ENCODE results near the gene PRKCH.
A peak's percentile ranks its signal among the peaks of the same experiment; 100 is the strongest.

PRKCH gene

DNA sequence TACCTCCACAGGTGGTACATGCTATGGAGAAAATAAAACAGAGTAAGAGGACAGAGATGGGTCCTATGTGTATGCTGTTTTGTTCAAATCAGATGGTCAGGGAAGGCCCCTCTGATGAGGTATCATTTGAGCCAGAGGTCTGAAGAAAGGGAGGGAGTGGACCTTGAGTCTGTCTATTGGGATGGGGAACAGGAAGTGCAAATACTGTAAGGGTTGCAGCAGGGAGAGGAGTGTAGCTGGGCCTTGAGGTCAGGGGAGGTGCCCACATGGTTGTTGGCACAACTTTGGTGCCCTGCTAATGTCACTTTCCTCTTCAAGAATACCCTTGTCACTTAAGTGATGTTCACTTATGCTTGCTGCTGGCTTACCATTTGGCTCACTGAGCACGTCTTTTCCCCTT lies 83.3 kb downstream of the PRKCH start:
- no peak for DNase-seq
- H3K9me3 ChIP-seq (ENCODE audit: insufficient read depth, low read length, severe bottlenecking), result no peaks in the 10 kb centered on the region
- H2AFZ ChIP-seq (ENCODE audit: low read depth, low read length), result no peak overlapping the region
- H3K36me3 ChIP-seq (ENCODE audit: insufficient read depth, low read length), result peaks cover 12% of the 10 kb centered on the region; the same call in 1 of the 2 replicates
- ATAC-seq (ENCODE audit: insufficient read depth, low read depth), result no peak
- H4K20me1 ChIP-seq (ENCODE audit: insufficient read depth, low read length), result peaks cover 3% of the 10 kb centered on the region; the same call in 1 of the 2 replicates
- H3K79me2 ChIP-seq (ENCODE audit: insufficient read depth, low read length), result peaks cover 89% of the 10 kb centered on the region
- H3K27me3 ChIP-seq (ENCODE audit: insufficient read depth, low read length, poor library complexity), result no peaks in the 10 kb centered on the region
- H3K27ac ChIP-seq (ENCODE audit: low read length), result peak overlapping the region; percentile 71
- H3K4me3 ChIP-seq (ENCODE audit: low read depth in 1 of 2, low read length in 2 of 2), result no peak overlapping the region
- no peak overlapping the region for H3K9ac ChIP-seq (ENCODE audit: low read depth, low read length)
- H3K4me2 ChIP-seq (ENCODE audit: insufficient read depth, low read length), result no peak overlapping the region
- TF ChIP-seq, protein P1, sequence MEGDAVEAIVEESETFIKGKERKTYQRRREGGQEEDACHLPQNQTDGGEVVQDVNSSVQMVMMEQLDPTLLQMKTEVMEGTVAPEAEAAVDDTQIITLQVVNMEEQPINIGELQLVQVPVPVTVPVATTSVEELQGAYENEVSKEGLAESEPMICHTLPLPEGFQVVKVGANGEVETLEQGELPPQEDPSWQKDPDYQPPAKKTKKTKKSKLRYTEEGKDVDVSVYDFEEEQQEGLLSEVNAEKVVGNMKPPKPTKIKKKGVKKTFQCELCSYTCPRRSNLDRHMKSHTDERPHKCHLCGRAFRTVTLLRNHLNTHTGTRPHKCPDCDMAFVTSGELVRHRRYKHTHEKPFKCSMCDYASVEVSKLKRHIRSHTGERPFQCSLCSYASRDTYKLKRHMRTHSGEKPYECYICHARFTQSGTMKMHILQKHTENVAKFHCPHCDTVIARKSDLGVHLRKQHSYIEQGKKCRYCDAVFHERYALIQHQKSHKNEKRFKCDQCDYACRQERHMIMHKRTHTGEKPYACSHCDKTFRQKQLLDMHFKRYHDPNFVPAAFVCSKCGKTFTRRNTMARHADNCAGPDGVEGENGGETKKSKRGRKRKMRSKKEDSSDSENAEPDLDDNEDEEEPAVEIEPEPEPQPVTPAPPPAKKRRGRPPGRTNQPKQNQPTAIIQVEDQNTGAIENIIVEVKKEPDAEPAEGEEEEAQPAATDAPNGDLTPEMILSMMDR (IDR thresholded peaks at IDR 0.05; ENCODE audit: borderline replicate concordance, extremely low read depth, low read length, poor library complexity, severe bottlenecking), result no peak
- TF ChIP-seq EZH2 (IDR thresholded peaks at IDR 0.05; ENCODE audit: borderline replicate concordance, low read depth, low read length, severe bottlenecking), result no peak
- peaks cover 88% of the 10 kb centered on the region for H3K4me1 ChIP-seq (ENCODE audit: insufficient read depth, low read length)

DNA sequence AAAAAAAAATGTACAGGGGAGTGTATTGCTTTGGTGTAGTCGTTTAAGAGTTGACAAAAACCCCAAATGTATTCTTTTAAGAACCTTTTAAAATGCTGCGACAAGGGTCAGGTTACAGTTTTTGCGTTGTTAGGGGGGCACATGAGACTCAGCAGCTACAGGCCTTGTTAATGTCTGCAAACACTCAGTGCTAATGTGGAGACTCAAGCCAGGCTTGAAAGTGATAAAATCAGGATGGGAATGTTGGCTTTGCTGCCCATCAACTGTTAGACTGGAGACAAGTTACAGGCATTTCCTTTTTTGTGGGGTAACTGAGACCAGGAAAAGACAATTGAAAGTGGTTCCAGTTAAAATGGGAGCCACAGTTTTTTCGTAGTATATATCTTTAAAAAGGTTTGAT lies 84.8 kb downstream of the PRKCH start:
- ATAC-seq (ENCODE audit: insufficient read depth, low read depth), result peak; percentile 4; the same call in 1 of the 3 replicates
- H2AFZ ChIP-seq (ENCODE audit: low read depth, low read length), result no peak overlapping the region
- TF ChIP-seq, protein P1 (IDR thresholded peaks at IDR 0.05; ENCODE audit: borderline replicate concordance, extremely low read depth, low read length, poor library complexity, severe bottlenecking), result no peak
- TF ChIP-seq EZH2 (IDR thresholded peaks at IDR 0.05; ENCODE audit: borderline replicate concordance, low read depth, low read length, severe bottlenecking), result no peak
- peaks cover 89% of the 10 kb centered on the region for H3K79me2 ChIP-seq (ENCODE audit: insufficient read depth, low read length)
- H3K27me3 ChIP-seq (ENCODE audit: insufficient read depth, low read length, poor library complexity), result no peaks in the 10 kb centered on the region
- H3K4me3 ChIP-seq (ENCODE audit: low read depth in 1 of 2, low read length in 2 of 2), result no peak overlapping the region
- no peak overlapping the region for H3K9ac ChIP-seq (ENCODE audit: low read depth, low read length)
- H3K4me2 ChIP-seq (ENCODE audit: insufficient read depth, low read length), result peak overlapping the region; percentile 37
- H3K36me3 ChIP-seq (ENCODE audit: insufficient read depth, low read length), result peaks cover 28% of the 10 kb centered on the region
- DNase-seq, result no peak
- peak overlapping the region; percentile 64 for H3K27ac ChIP-seq (ENCODE audit: low read length)
- H3K9me3 ChIP-seq (ENCODE audit: insufficient read depth, low read length, severe bottlenecking), result no peaks in the 10 kb centered on the region
- H3K4me1 ChIP-seq (ENCODE audit: insufficient read depth, low read length), result peaks cover 81% of the 10 kb centered on the region
- H4K20me1 ChIP-seq (ENCODE audit: insufficient read depth, low read length), result peaks cover 3% of the 10 kb centered on the region; the same call in 1 of the 2 replicates

DNA sequence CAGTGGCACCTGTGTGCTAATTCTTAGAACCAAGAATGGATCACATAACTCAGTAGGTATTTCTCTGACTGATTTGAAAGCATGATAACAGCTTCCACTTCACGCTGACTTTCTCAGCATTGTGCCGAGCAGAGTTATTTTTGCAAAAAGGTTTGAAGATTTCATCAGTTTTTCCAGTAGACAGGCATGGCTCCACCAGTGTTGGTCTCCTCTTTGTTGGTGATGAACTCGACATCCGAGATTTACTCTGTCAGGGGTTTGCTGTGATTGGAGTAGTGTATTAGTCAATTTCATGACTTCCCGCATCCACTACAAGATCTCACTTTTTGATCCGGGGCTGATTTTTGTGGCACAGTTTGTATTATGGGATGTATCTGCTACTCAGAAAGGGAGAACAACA lies 85.3 kb downstream of the PRKCH start:
- no peak overlapping the region for H3K9ac ChIP-seq (ENCODE audit: low read depth, low read length)
- no peak overlapping the region for H2AFZ ChIP-seq (ENCODE audit: low read depth, low read length)
- peak; percentile 59 for DNase-seq
- no peak overlapping the region for H3K4me3 ChIP-seq (ENCODE audit: low read depth in 1 of 2, low read length in 2 of 2)
- TF ChIP-seq, protein P1 (IDR thresholded peaks at IDR 0.05; ENCODE audit: borderline replicate concordance, extremely low read depth, low read length, poor library complexity, severe bottlenecking), result no peak
- no peak for TF ChIP-seq EZH2 (IDR thresholded peaks at IDR 0.05; ENCODE audit: borderline replicate concordance, low read depth, low read length, severe bottlenecking)
- H3K79me2 ChIP-seq (ENCODE audit: insufficient read depth, low read length), result peaks cover 89% of the 10 kb centered on the region
- H3K4me1 ChIP-seq (ENCODE audit: insufficient read depth, low read length), result peaks cover 79% of the 10 kb centered on the region
- peak; percentile 66 for ATAC-seq (ENCODE audit: insufficient read depth, low read depth)
- H3K4me2 ChIP-seq (ENCODE audit: insufficient read depth, low read length), result peak overlapping the region; percentile 37
- no peaks in the 10 kb centered on the region for H3K27me3 ChIP-seq (ENCODE audit: insufficient read depth, low read length, poor library complexity)
- H3K9me3 ChIP-seq (ENCODE audit: insufficient read depth, low read length, severe bottlenecking), result no peaks in the 10 kb centered on the region
- H4K20me1 ChIP-seq (ENCODE audit: insufficient read depth, low read length), result peaks cover 3% of the 10 kb centered on the region; the same call in 1 of the 2 replicates
- H3K36me3 ChIP-seq (ENCODE audit: insufficient read depth, low read length), result peaks cover 31% of the 10 kb centered on the region
- peak overlapping the region; percentile 64 for H3K27ac ChIP-seq (ENCODE audit: low read length)
